CD4-positive, alpha-beta T cell (primary cell): Measurements from ENCODE around the gene RAB3B. TPM values are rescaled to one million over a fixed set of nuclear protein-coding genes. Genes with fewer than 3 reads are reported as not detected.

ENCODE experiments used
- ATAC-seq: fragments of 200-7000 bp; cut with Tn5 transposase; one replicate; pipeline ENCODE4 v1.10.0; 2022; ENCODE audit warnings: mild to moderate bottlenecking; ENCODE audit not compliant: poor library complexity
- CTCF ChIA-PET: fragments of 350-600 bp; sonication (Branson Sonifier 250); formaldehyde crosslinking; loops from one replicate; lab custom pipeline; 2021; ENCODE audit warnings: antibody characterized with exemption, inconsistent platforms; lab: Charles Lee
- POLR2A ChIA-PET: fragments of 350-600 bp; sonication (Branson Sonifier 250); formaldehyde crosslinking; loops from one replicate; lab custom pipeline; 2021; ENCODE audit warnings: antibody characterized with exemption, inconsistent platforms; lab: Charles Lee
- DNase-seq, 14 experiments: peaks; one replicate each; pipeline ENCODE4 v3.0.0-alpha.2; 2013 to 2020; ENCODE audit warnings: mixed read lengths in 2 of 14
- H3K27ac ChIP-seq, 2 donors: one replicate each; pipeline versions ENCODE4 v1.5.1 to v1.7.0; 2013; ENCODE audit warnings: low read length in 2 of 2, low read depth in 1 of 2, mild to moderate bottlenecking in 1 of 2
- H3K27me3 ChIP-seq, 2 experiments: 1 replicate in 1 of 2; 2 replicates in 1 of 2; pipeline versions ENCODE4 v1.6.1 to v1.7.0; 2013; ENCODE audit warnings: low read length in 2 of 2, control low read depth in 1 of 2, mild to moderate bottlenecking in 1 of 2, moderate library complexity in 1 of 2; ENCODE audit not compliant: insufficient read depth in 2 of 2, control insufficient read depth in 1 of 2
- H3K36me3 ChIP-seq: one replicate; pipeline ENCODE4 v1.6.1; 2013; ENCODE audit warnings: low read length, control low read depth; ENCODE audit not compliant: insufficient read depth
- H3K4me1 ChIP-seq: one replicate; pipeline ENCODE4 v1.6.1; 2013; ENCODE audit warnings: low read length, control low read depth; ENCODE audit not compliant: insufficient read depth
- H3K4me3 ChIP-seq: one replicate; pipeline ENCODE4 v1.5.1; 2013; ENCODE audit warnings: mild to moderate bottlenecking, low read length, moderate library complexity
- H3K9me3 ChIP-seq, 2 experiments: 1 replicate in 1 of 2; 2 replicates in 1 of 2; pipeline versions ENCODE4 v1.6.1 to v1.7.0; 2013; ENCODE audit warnings: low read length in 2 of 2, mild to moderate bottlenecking in 2 of 2, control low read depth in 1 of 2, moderate library complexity in 1 of 2; ENCODE audit not compliant: control insufficient read depth in 1 of 2, insufficient read depth in 1 of 2
- H3K27ac Mint-ChIP-seq: one replicate; pipeline ENCODE4 v1.8.0; 2020; ENCODE audit warnings: mixed read lengths
- H3K27me3 Mint-ChIP-seq: one replicate; pipeline ENCODE4 v1.8.0; 2021; ENCODE audit warnings: mixed read lengths
- H3K36me3 Mint-ChIP-seq: one replicate; pipeline ENCODE4 v1.8.0; 2021; ENCODE audit warnings: low read depth, mixed read lengths
- H3K4me1 Mint-ChIP-seq: one replicate; pipeline ENCODE4 v1.8.0; 2021; ENCODE audit warnings: low read depth, mixed read lengths
- H3K4me3 Mint-ChIP-seq: one replicate; pipeline ENCODE4 v1.8.0; 2020; ENCODE audit warnings: mild to moderate bottlenecking, mixed read lengths
- H3K9me3 Mint-ChIP-seq: one replicate; pipeline ENCODE4 v1.8.0; 2020; ENCODE audit warnings: mixed read lengths
- CTCF ChIP-seq: fragments of 200-600 bp; IDR thresholded peaks from one replicate; pipeline ENCODE4 v1.8.0; 2022; ENCODE audit warnings: antibody characterized with exemption, mild to moderate bottlenecking
- intact Hi-C, 2 experiments: fragments of 100-400 bp; cut with DNase I in 1 of 2; cut with micrococcal nuclease in 1 of 2; formaldehyde crosslinking; loops; one replicate each; pipeline versions ENCODE4 v1.15.1 to v1.9.0; 2023 to 2025; cut with DNase I, micrococcal nuclease
- total RNA-seq, 174 experiments: library from RNA in 2 of 174; stranded (reverse) in 2 of 174; gene quantifications; one replicate each; pipeline ENCODE4 v1.2.3 and lab custom pipeline; 2021 to 2026

Gene RAB3B
- total RNA-seq, 2 experiments from 2014 or later: not detected

GRCh38 chr1:51948491-51948915 is 42.0 kb downstream of the RAB3B start:
- peaks cover 4% of the 10 kb centered on the region for H3K27me3 Mint-ChIP-seq
- H3K27ac Mint-ChIP-seq: no peak overlapping the region
- H3K27me3 ChIP-seq: peaks cover 0 to 3% of the 10 kb centered on the region in 2 experiments
- no peak overlapping the region for H3K4me3 ChIP-seq
- no peaks in the 10 kb centered on the region for H3K4me1 Mint-ChIP-seq
- no peak overlapping the region for H3K4me3 Mint-ChIP-seq
- no peak for ATAC-seq
- H3K4me1 ChIP-seq: no peaks in the 10 kb centered on the region
- H3K9me3 Mint-ChIP-seq: peaks cover 3% of the 10 kb centered on the region
- intact Hi-C loops: no loop called here
- no peak for DNase-seq
- no peak overlapping the region for H3K27ac ChIP-seq
- no peak for TF ChIP-seq CTCF
- no peaks in the 10 kb centered on the region for H3K36me3 ChIP-seq
- peaks cover 0 to 9% of the 10 kb centered on the region in 2 experiments for H3K9me3 ChIP-seq
- POLR2A ChIA-PET: no interaction called here
- H3K36me3 Mint-ChIP-seq: no peaks in the 10 kb centered on the region
- CTCF ChIA-PET: no interaction called here

GRCh38 chr1:51946300-51946699 is 44.2 kb downstream of the RAB3B start:
- Histone ChIP-seq H3K27me3 (no peaks in the 10 kb centered on the region), H3K27ac (no peak overlapping the region), H3K36me3 (no peaks in the 10 kb centered on the region), H3K4me3 (no peak overlapping the region), H3K4me1 (no peaks in the 10 kb centered on the region), H3K9me3 (peaks cover 1 to 12% of the 10 kb centered on the region in 2 experiments)
- ChIA-PET POLR2A (no interaction called here), CTCF (no interaction called here)
- Mint-ChIP-seq H3K9me3 (peaks cover 4% of the 10 kb centered on the region), H3K36me3 (no peaks in the 10 kb centered on the region), H3K27me3 (peaks cover 4% of the 10 kb centered on the region), H3K4me1 (no peaks in the 10 kb centered on the region), H3K4me3 (no peak overlapping the region), H3K27ac (no peak overlapping the region)
- no peak for TF ChIP-seq CTCF
- ATAC-seq (no peak), DNase-seq (no peak)
- intact Hi-C loops: no loop called here

- DNase-seq (no peak), ATAC-seq (no peak)
- Mint-ChIP-seq H3K4me1 (no peaks in the 10 kb centered on the region), H3K36me3 (no peaks in the 10 kb centered on the region), H3K27ac (no peak overlapping the region), H3K27me3 (peaks cover 4% of the 10 kb centered on the region), H3K4me3 (no peak overlapping the region), H3K9me3 (peaks cover 8% of the 10 kb centered on the region)
- no peaks in the 10 kb centered on the region for H3K4me1 ChIP-seq
- no peak overlapping the region for H3K4me3 ChIP-seq
- no peak overlapping the region for H3K27ac ChIP-seq
- ChIA-PET CTCF (no interaction called here), POLR2A (no interaction called here)
- H3K9me3 ChIP-seq: peaks cover 8 to 12% of the 10 kb centered on the region in 2 experiments
- no peak for TF ChIP-seq CTCF
- H3K36me3 ChIP-seq: no peaks in the 10 kb centered on the region
- intact Hi-C loops: no loop called here
- H3K27me3 ChIP-seq: no peaks in the 10 kb centered on the region
Observed at GRCh38 chr1:51945591-51945990, 44.9 kb downstream of the RAB3B start.
